Posterior vena cava (tissue), 2 donors: ENCODE data around the gene CRKL. TPM values are rescaled to one million over a fixed set of nuclear protein-coding genes. Genes with fewer than 3 reads are reported as not detected.
A peak's percentile ranks its signal among the peaks of the same experiment; 100 is the strongest.

ENCODE experiments used
- DNase-seq: peaks from one replicate; pipeline ENCODE4 v3.0.0-alpha.2; 2020; ENCODE audit warnings: low spot score
- intact Hi-C, 2 donors: fragments of 100-400 bp; cut with DNase I; formaldehyde crosslinking; loops; one replicate each; pipeline versions ENCODE4 v1.14.1 to v1.14.2; 2022 to 2023
- total RNA-seq, 2 donors: library from RNA; stranded (reverse); fragmentation: NEBNext Ultra II Directional; extraction: Animal tissue kit (Norgen Biotek cat#: 25700); gene quantifications; one replicate each; pipeline ENCODE4 v1.2.1, GENCODE V29; 2021
- donor health status: DM: yes; HTN: yes; CAD: no.
- donor health status: DM: yes; HTN: yes; CAD: no.

Gene CRKL
- total RNA-seq, 2 donors from 2014 or later, result 36.7 to 37.5 TPM

- peak; percentile 82 for DNase-seq
- intact Hi-C loops, result no loop called here
Measured at GRCh38 chr22:21000207-21000986, 83.2 kb downstream of the CRKL start.

GRCh38 chr22:21000987-21001600 lies 83.9 kb downstream of the CRKL start:
- no peak for DNase-seq
- intact Hi-C loops, result no loop called here

GRCh38 chr22:21001601-21002325 lies 84.6 kb downstream of the CRKL start, which contains the start of gene THAP7:
Gene THAP7, minus strand, starts transcription at chr22:21002118. Its CDS starts 207 bp downstream, at chr22:21001911.
- intact Hi-C loops, result no loop called here
- peak; percentile 99 for DNase-seq

Other genes with a start within 250 kb of the CRKL start
- gene SERPIND1, start 143.3 kb upstream of the CRKL start, total RNA-seq, result not detected
- gene PI4KA, start 58.6 kb upstream of the CRKL start, total RNA-seq, result 10 to 100 TPM; 83.9 to 97.9 TPM
- gene SNAP29, start 58.4 kb upstream of the CRKL start, total RNA-seq, result 10 to 100 TPM; 22.9 to 25.5 TPM
- gene AIFM3, start 49.8 kb downstream of the CRKL start, total RNA-seq, result 1 to 10 TPM in 1 of 2 donors, under 1 TPM in 1; 0.62 to 2.6 TPM
- gene LZTR1, start 64.9 kb downstream of the CRKL start, total RNA-seq, result 10 to 100 TPM; 46.1 to 56.3 TPM
- gene THAP7, start 84.7 kb downstream of the CRKL start, total RNA-seq, result 10 to 100 TPM; 16.4 to 20.5 TPM
- 1 to 10 TPM in 1 of 2 donors, under 1 TPM in 1; 0.19 to 1.0 TPM for gene P2RX6, start 97.8 kb downstream of the CRKL start, total RNA-seq
- gene SLC7A4, start 115.2 kb downstream of the CRKL start, total RNA-seq, result 1 to 10 TPM; 1.5 to 8.9 TPM
- not detected for gene LRRC74B, start 128.5 kb downstream of the CRKL start, total RNA-seq